Activated CD8-positive, alpha-beta T cell treated with anti-CD3 and anti-CD28 coated beads for 36 hours (primary cell): ENCODE data around the gene BMPER. TPM values are rescaled to one million over a fixed set of nuclear protein-coding genes. Genes with fewer than 3 reads are reported as not detected.

Source experiments
- ATAC-seq: fragments of 200-7000 bp; cut with Tn5 transposase; one replicate; pipeline ENCODE4 v1.10.0; 2021; ENCODE audit warnings: mild to moderate bottlenecking, moderate library complexity
- CTCF ChIA-PET: fragments of 350-600 bp; sonication (Branson Sonifier 250); formaldehyde crosslinking; loops from one replicate; lab custom pipeline; 2021; ENCODE audit warnings: antibody characterized with exemption; lab: Charles Lee
- POLR2A ChIA-PET: fragments of 350-600 bp; sonication (Branson Sonifier 250); formaldehyde crosslinking; loops from one replicate; lab custom pipeline; 2021; ENCODE audit warnings: antibody characterized with exemption; lab: Charles Lee
- DNase-seq: peaks from one replicate; pipeline ENCODE4 v3.0.0-alpha.2; 2020
- H3K27ac Mint-ChIP-seq: one replicate; pipeline ENCODE4 v1.8.0; 2021; ENCODE audit warnings: mild to moderate bottlenecking, mixed read lengths
- H3K27me3 Mint-ChIP-seq: one replicate; pipeline ENCODE4 v1.8.0; 2021; ENCODE audit warnings: mixed read lengths
- H3K36me3 Mint-ChIP-seq: one replicate; pipeline ENCODE4 v1.8.0; 2021; ENCODE audit warnings: low read depth, mixed read lengths
- H3K4me1 Mint-ChIP-seq: one replicate; pipeline ENCODE4 v1.8.0; 2021; ENCODE audit warnings: low read depth, mixed read lengths
- H3K4me3 Mint-ChIP-seq: one replicate; pipeline ENCODE4 v1.8.0; 2021; ENCODE audit warnings: mild to moderate bottlenecking, moderate library complexity, mixed read lengths
- H3K9me3 Mint-ChIP-seq: one replicate; pipeline ENCODE4 v1.8.0; 2021; ENCODE audit warnings: mixed read lengths
- CTCF ChIP-seq: fragments of 200-600 bp; IDR thresholded peaks from one replicate; pipeline ENCODE4 v1.8.0; 2022; ENCODE audit warnings: antibody characterized with exemption, mild to moderate bottlenecking
- intact Hi-C: fragments of 100-400 bp; cut with micrococcal nuclease; formaldehyde crosslinking; loops from one replicate; pipeline ENCODE4 v1.10.0; 2022
- total RNA-seq, 2 experiments: library from RNA; stranded (reverse); gene quantifications; one replicate each; pipeline ENCODE4 v1.2.3, GENCODE V29; 2021

Gene BMPER
- total RNA-seq, 2 experiments from 2014 or later = not detected

DNA sequence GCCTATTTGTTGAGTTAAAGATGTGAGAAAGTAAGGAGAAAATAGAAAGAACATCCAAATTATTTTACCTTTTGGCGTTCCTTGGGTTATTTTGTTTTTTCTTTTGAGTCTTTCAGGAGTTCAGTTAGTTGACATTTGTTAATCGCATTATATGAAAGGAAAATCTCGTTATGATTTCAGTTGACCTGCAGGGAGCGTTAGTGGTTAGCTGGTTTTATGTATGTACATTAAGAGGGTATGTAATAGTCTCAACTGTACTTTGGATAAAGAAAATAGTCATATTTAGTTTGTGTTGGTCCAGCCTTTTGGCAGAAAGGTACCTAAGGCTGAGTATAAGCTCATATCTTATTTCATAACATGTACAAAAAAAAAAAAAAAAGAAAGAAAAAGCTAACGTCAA is 4.0 kb downstream of the BMPER start:
- H3K27me3 Mint-ChIP-seq = peaks cover 29% of the 10 kb centered on the region
- CTCF ChIA-PET = interaction anchor here (1.1 to 3.8 kb wide), 4 partner anchors 14 to 198 kb away, joined by 3 to 24 read pairs (median 4); no protein-coding TSS in a partner anchor
- no peaks in the 10 kb centered on the region for H3K9me3 Mint-ChIP-seq
- DNase-seq (no peak), ATAC-seq (no peak)
- H3K4me1 Mint-ChIP-seq = no peaks in the 10 kb centered on the region
- H3K36me3 Mint-ChIP-seq = no peaks in the 10 kb centered on the region
- no peak overlapping the region for H3K4me3 Mint-ChIP-seq
- H3K27ac Mint-ChIP-seq = no peak overlapping the region
- intact Hi-C loops = no loop called here
- no peak for TF ChIP-seq CTCF
- POLR2A ChIA-PET = no interaction called here

GRCh38 chr7:33909755-33910154 is 4.4 kb downstream of the BMPER start:
- H3K36me3 Mint-ChIP-seq = no peaks in the 10 kb centered on the region
- no peaks in the 10 kb centered on the region for H3K4me1 Mint-ChIP-seq
- CTCF ChIA-PET = interaction anchor here (1.1 to 3.8 kb wide), 5 partner anchors 14 to 198 kb away, joined by 3 to 24 read pairs (median 3); no protein-coding TSS in a partner anchor
- no peak overlapping the region for H3K4me3 Mint-ChIP-seq
- POLR2A ChIA-PET = no interaction called here
- TF ChIP-seq CTCF = no peak
- H3K27ac Mint-ChIP-seq = no peak overlapping the region
- DNase-seq (no peak), ATAC-seq (no peak)
- intact Hi-C loops = no loop called here
- H3K27me3 Mint-ChIP-seq = peaks cover 27% of the 10 kb centered on the region
- H3K9me3 Mint-ChIP-seq = no peaks in the 10 kb centered on the region

DNA sequence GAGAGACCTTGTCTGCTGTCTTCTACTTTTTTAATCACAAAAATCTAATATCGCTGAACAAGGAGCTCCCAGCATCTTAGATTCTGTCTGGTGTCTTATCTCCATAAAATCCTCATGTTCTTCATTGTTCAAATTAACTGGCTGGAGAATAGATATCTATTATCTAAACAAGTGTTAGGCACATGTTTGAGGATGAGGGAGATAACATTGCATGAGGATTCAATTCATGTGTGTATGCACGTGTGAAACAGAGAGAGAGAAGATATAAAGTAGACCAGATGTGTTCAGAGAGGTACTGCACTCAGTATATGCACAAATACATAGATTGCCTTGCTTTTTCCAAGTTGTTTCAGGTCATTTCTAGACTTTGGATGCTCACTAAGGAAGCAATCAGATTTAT is 5.4 kb downstream of the BMPER start:
- POLR2A ChIA-PET = no interaction called here
- H3K4me1 Mint-ChIP-seq = no peaks in the 10 kb centered on the region
- ATAC-seq (no peak), DNase-seq (no peak)
- intact Hi-C loops = no loop called here
- H3K27ac Mint-ChIP-seq = no peak overlapping the region
- no peaks in the 10 kb centered on the region for H3K9me3 Mint-ChIP-seq
- peaks cover 25% of the 10 kb centered on the region for H3K27me3 Mint-ChIP-seq
- H3K36me3 Mint-ChIP-seq = no peaks in the 10 kb centered on the region
- CTCF ChIA-PET = interaction anchor here (1.2 to 3.8 kb wide), 3 partner anchors 15 to 199 kb away, joined by 3 to 24 read pairs (median 3); no protein-coding TSS in a partner anchor
- H3K4me3 Mint-ChIP-seq = no peak overlapping the region
- TF ChIP-seq CTCF = no peak

GRCh38 chr7:33916357-33917081 is 11.2 kb downstream of the BMPER start:
- POLR2A ChIA-PET = interaction anchor here (0.5 kb wide), 1 partner anchor 12 kb away, joined by 3 read pairs; no protein-coding TSS in a partner anchor
- no peak for TF ChIP-seq CTCF
- intact Hi-C loops = no loop called here
- no peak for DNase-seq
- no peaks in the 10 kb centered on the region for H3K4me1 Mint-ChIP-seq
- no peak overlapping the region for H3K27ac Mint-ChIP-seq
- CTCF ChIA-PET = interaction anchor here (2.2 to 3.3 kb wide), 2 partner anchors 16 to 21 kb away, joined by 10 to 11 read pairs; no protein-coding TSS in a partner anchor
- no peaks in the 10 kb centered on the region for H3K36me3 Mint-ChIP-seq
- H3K4me3 Mint-ChIP-seq = no peak overlapping the region
- no peaks in the 10 kb centered on the region for H3K9me3 Mint-ChIP-seq
- peaks cover 3% of the 10 kb centered on the region for H3K27me3 Mint-ChIP-seq
- ATAC-seq = no peak

- Mint-ChIP-seq H3K27me3 (peaks cover 1% of the 10 kb centered on the region), H3K4me1 (no peaks in the 10 kb centered on the region), H3K27ac (no peak overlapping the region), H3K9me3 (no peaks in the 10 kb centered on the region), H3K36me3 (no peaks in the 10 kb centered on the region), H3K4me3 (no peak overlapping the region)
- intact Hi-C loops = no loop called here
- ChIA-PET CTCF (interaction anchor here (2.2 to 3.3 kb wide), 2 partner anchors 15 to 22 kb away, joined by 10 to 11 read pairs; no protein-coding TSS in a partner anchor), POLR2A (no interaction called here)
- ATAC-seq (no peak), DNase-seq (no peak)
- TF ChIP-seq CTCF = no peak
These were observed 12.3 kb downstream of the BMPER start for GRCh38 chr7:33917661-33918060.
